Measurements from ENCODE around the gene IDS. TPM values are rescaled to one million over a fixed set of nuclear protein-coding genes. Genes with fewer than 3 reads are reported as not detected.
A peak's percentile ranks its signal among the peaks of the same experiment; 100 is the strongest.
"Not testable (repeated sequence)": the region's sequence is repeated elsewhere in the genome, so short reads cannot be mapped to it uniquely, and the experiment has no call there.

Gene IDS
- polyA plus RNA-seq, 3 donors, result 29.7 to 47.5 (median 33.0) TPM

- peak; percentile 53 to 86 (median 70) for DNase-seq (ENCODE audit: extremely low read depth in 1 of 11, low read depth in 9 of 11, low spot score in 4 of 11)
Measured at GRCh38 chrX:149539283-149540130, 34.4 kb upstream of the IDS start.

- not testable (repeated sequence) for DNase-seq (ENCODE audit: extremely low read depth in 1 of 11, low read depth in 9 of 11, low spot score in 4 of 11)
Measured at GRCh38 chrX:149537474-149537873, 32.4 kb upstream of the IDS start.

GRCh38 chrX:149534926-149535602, 30.0 kb upstream of the IDS start:
- DNase-seq (ENCODE audit: extremely low read depth in 1 of 11, low read depth in 9 of 11, low spot score in 4 of 11), result not testable (repeated sequence)

DNA sequence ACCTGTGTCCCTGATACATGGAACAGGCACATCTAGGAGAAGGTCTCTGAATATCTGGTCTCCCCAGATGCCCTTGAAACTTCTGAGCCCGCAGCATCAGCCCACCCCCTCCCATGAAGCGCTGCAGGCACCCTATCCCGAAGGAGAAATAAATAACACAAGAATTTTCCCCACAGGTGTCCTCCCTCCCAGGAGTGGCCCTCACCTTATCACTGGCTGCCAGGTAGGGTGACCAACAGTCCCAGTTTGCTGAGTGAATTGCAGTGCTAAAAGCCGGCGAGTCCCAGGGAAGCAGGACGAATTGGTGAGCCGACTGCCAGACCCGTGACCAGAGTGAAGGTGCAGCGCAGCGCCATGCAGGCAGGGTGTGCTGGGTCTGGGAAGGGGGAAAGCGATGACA, 28.9 kb upstream of the IDS start:
- not testable (repeated sequence) for DNase-seq (ENCODE audit: extremely low read depth in 1 of 11, low read depth in 9 of 11, low spot score in 4 of 11)

DNA sequence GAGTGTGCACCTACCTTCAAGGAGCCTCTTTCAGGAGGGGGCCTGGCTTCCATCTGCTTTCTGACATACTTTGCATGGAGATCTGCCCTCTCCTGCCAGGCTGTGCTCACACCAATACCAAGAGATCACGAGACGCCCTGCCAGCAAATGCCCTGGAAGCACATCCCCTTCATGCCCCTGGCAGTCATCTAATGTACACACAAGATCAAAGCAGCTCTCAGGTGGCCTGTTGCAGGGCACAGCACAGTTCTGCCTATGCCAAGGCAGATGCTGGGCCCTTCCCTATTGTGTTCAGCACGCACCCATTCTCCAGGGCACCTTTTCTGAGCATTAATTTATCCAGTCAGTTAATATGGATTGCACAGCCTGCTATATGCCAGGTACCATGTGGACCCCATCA, 27.8 kb upstream of the IDS start:
- DNase-seq (ENCODE audit: extremely low read depth in 1 of 11, low read depth in 9 of 11, low spot score in 4 of 11), result not testable (repeated sequence)

DNA sequence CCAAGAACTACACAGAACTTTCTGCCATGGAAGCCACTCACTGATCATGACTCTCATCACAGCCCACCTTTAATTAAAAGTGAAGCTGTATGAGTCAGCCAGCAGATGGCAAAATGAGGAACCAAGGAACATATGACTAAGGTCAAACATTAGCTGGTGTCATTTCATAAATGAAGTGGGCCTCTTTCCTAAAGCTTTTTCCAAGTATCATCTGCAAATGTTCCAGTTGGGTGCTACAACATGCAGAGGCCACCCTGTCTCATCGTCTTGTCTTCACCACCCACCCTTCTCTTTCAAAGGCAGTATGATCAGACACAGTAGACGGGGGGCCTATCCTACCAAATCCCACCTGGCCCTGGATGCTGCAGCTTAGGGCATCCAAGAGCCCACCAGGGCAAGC, 26.5 kb upstream of the IDS start:
- DNase-seq (ENCODE audit: extremely low read depth in 1 of 11, low read depth in 9 of 11, low spot score in 4 of 11), result no peak

- no peak for DNase-seq (ENCODE audit: extremely low read depth in 1 of 11, low read depth in 9 of 11, low spot score in 4 of 11)
Measured at GRCh38 chrX:149528381-149528780, 23.3 kb upstream of the IDS start.

- no peak for DNase-seq (ENCODE audit: extremely low read depth in 1 of 11, low read depth in 9 of 11, low spot score in 4 of 11)
Measured at GRCh38 chrX:149527705-149528104, 22.6 kb upstream of the IDS start.

GRCh38 chrX:149526318-149527033, 21.4 kb upstream of the IDS start:
- DNase-seq (ENCODE audit: extremely low read depth in 1 of 11, low read depth in 9 of 11, low spot score in 4 of 11), result not testable (repeated sequence)

- DNase-seq (ENCODE audit: extremely low read depth in 1 of 11, low read depth in 9 of 11, low spot score in 4 of 11), result not testable (repeated sequence)
Measured at GRCh38 chrX:149525903-149526302, 20.8 kb upstream of the IDS start.

DNA sequence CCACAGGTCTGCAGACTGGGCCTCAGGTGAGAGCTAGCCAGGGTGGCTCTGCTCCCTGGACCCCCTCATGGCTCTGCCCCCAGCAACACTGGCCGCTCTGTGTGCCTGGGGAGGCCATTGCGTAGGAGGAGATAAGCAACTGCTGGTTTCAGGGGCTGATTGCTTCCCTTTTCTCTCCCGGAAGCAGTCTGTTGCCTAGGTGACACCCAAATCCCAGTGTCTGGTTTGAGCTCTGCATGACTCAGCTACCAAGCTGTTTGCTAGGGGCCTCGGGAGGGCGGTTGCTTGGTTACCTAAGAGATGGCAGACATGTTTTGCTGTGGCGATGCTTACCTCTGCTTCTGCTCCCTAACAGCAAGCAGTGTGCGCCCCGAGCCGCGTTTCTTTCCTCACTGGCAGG, 20.3 kb upstream of the IDS start:
- DNase-seq (ENCODE audit: extremely low read depth in 1 of 11, low read depth in 9 of 11, low spot score in 4 of 11), result not testable (repeated sequence)

- DNase-seq (ENCODE audit: extremely low read depth in 1 of 11, low read depth in 9 of 11, low spot score in 4 of 11), result no peak
Measured at GRCh38 chrX:149522916-149523315, 17.8 kb upstream of the IDS start.

DNA sequence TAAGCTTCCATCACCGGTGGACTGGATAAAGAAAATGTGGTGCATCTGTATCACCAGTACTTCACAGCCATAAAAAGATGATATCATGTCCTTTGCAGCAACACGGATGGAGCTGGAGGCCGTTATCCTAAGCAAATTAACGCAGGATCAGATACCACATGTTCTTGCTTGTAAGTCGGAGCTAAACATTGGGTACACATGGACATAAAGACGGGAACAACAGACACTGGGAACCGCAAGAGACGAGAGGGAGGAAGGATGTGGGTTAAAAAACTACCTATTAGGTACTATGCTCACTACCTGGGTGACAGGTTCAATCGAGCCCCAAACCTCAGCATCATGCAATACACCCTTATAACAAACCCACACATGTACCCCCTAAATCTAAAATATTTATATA, 16.3 kb upstream of the IDS start:
- no peak for DNase-seq (ENCODE audit: extremely low read depth in 1 of 11, low read depth in 9 of 11, low spot score in 4 of 11)

- not testable (repeated sequence) for DNase-seq (ENCODE audit: extremely low read depth in 1 of 11, low read depth in 9 of 11, low spot score in 4 of 11)
Measured at GRCh38 chrX:149520636-149521277, 15.7 kb upstream of the IDS start.

- no peak for DNase-seq (ENCODE audit: extremely low read depth in 1 of 11, low read depth in 9 of 11, low spot score in 4 of 11)
Measured at GRCh38 chrX:149518236-149518635, 13.1 kb upstream of the IDS start.

DNA sequence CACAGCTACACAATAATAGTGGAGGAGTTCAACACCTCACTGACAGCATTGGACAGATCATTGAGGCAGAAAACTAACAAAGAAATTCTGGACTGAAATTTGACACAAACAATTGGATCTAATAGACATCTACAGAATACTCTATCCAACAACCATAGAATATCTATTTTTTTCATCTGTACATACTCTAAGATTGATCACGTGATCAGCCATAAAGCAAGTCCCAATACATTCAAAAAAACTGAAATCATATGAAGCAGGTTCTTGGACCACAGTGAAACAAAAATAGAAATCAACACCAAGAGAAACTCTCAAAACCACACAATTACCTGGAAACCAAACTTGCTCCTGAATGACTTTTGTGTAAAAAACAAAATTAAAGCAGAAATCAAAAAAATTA, 12.2 kb upstream of the IDS start:
- no peak for DNase-seq (ENCODE audit: extremely low read depth in 1 of 11, low read depth in 9 of 11, low spot score in 4 of 11)

GRCh38 chrX:149516604-149517003, 11.5 kb upstream of the IDS start:
- DNase-seq (ENCODE audit: extremely low read depth in 1 of 11, low read depth in 9 of 11, low spot score in 4 of 11), result no peak

GRCh38 chrX:149515954-149516602, 11.0 kb upstream of the IDS start:
- no peak for DNase-seq (ENCODE audit: extremely low read depth in 1 of 11, low read depth in 9 of 11, low spot score in 4 of 11)
